Stimulated activated CD8-positive, alpha-beta memory T cell treated with anti-CD3 and anti-CD28 coated beads, Interleukin-7, amount 100 ng/mL, for 1 hour (primary cell): ENCODE measurements around the gene HIP1.
"Not testable (repeated sequence)": the region's sequence is repeated elsewhere in the genome, so short reads cannot be mapped to it uniquely, and the experiment has no call there.

Experiments used
- DNase-seq, 2 donors: peaks; one replicate each; pipeline ENCODE4 v3.0.0-alpha.2; 2020; ENCODE audit warnings: low read depth in 2 of 2

The HIP1 gene

DNA sequence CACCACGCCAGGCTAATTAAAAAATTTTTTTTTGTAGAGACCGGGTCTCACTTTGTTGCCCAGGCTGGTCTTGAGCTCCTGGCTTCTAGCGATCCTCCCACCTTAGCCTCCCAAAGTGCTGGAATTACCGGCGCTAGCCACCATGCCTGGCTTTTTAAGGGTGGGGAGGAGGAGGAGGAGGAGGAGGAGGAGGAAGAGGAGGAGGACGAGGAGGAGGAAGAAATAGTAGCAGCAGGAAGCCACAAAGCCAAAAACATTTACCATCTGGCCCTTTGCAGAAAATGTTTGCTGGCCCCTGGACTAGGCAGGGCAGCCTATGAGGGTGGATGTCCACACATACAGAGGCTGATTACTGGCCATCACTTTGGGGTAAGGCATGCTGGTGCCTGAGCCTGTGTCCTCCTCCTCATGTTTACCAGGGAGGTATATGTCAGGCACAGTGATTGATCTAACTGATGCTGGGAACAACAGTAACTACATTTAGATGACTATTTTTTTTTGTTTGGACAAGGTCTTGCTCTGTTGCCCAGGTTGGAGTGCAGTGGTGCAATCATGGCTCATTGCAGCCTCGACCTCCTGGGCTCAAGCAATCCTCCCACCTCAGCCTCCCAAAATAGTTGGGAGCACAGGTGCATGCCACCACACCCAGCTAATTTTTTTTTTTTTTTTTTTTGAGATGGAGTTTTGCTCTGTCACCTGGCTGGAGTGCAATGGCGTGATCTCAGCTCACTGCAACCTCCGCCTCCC is 122.1 kb downstream of the HIP1 start:
- no peak for DNase-seq

DNA sequence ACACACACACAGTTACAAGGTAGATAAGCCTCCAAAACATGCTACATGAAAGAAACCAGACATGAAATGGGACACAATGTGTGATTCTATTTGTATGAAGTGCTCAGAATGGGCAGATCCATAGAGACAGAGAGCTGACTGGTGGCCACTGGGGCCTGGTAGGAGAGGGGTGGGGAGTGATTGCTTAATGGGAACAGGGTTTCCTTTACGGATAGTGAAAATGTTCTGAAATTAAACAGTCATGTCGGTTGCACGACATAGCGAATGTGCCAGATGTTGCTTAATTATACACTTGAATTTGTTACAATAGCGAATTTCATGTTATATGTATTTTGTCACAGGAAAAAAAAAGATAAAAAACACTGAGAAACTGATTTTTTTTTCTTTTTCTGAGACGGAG is 124.3 kb downstream of the HIP1 start:
- no peak for DNase-seq

DNA sequence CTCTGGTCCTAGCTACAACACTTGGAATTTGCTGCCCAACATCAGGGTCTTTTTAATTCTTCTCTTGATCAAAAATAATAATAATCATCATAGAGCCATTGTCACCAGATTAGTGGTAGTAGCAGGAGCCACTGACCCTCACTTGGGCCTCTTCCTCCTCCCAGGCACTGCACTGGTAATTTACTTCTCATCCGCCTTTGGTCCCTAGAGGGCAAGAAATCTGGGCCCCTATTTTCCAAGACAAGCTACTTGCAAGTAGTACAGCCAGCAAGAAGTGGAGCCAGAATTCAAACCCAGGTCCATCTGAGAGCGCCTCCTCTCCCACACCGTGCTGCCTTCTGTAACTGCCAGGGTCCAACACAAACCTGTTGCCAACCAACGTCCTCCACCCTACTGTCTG is 125.4 kb downstream of the HIP1 start:
- no peak for DNase-seq

DNA sequence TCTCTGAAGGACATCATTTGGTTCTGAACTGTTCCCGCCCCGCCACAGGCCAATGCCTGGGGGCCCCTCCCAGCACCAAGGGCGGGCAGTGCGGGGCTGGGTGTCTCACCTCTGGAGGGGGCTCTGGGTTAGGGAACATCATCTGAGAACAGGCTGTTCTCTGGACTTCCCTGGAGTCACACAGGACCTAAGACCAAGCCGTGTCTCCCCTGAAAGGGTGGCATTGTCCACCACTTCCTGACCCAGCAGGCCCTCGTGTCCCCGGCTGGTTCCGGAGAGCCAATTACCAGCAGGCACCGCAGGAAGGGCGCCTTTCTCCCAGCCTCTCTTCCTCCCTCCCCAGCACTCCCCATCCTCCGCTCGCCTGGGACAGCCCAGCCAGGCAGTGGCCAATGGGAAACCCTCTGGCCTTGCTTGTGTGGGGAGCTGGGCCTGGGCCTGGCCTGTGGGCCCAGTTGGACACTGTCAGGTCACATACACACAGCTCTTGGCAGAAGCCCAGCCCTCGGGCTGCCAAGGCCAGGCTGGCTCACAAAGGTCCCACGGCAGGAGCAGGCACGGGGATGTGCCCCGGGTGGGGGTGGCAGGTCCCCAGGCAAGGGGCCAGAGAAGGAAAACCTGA is 127.1 kb downstream of the HIP1 start:
- DNase-seq, result no peak

DNA sequence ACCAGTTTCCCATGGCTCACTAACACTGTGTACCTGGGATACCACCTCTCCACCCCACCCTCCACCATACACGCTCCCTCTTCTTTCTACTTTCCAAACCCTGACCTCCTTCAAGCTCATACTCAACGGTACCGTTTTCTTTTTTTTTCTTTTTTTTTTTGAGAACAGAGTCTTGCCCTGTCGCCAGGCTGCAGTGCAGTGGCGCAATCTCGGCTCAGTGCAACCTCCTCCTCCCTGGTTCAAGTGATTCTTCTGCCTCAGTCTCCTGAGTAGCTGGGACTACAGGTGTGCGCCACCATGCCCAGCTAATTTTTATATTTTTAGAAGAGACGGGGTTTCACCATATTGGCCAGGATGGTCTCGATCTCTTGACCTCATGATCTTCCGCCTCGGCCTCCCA is 129.3 kb downstream of the HIP1 start:
- not testable (repeated sequence) for DNase-seq

DNA sequence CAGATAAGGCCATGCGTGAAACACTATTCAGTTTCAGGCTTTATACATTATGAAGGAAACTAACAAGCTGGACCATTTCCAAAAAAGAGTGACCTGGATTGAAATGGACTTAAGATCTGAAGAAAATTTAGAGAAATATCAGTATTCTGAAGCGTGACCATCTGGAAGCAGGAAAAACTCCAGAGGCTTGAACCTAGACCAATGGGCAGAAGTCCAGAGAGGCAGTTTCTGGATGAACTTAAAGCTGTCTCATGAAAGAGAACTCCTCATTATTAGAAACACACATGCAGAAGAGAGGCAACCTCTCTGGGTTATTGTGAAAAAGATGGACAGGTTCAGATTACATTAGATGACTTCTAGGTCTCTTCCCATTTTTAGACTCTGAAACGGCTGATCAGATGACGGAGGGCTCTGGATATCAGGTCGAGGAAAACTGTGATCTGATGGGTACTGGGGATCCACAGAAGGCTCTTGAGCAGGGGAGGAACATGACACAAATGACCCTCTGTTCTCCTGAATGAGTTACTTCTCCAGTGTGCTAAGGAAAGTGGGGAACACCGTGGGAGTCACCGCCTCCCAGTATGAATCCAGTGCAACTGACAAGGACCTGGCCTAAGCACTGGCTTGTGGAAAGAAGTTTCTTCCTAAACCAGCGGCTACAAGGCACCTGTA is 130.2 kb downstream of the HIP1 start:
- no peak for DNase-seq

DNA sequence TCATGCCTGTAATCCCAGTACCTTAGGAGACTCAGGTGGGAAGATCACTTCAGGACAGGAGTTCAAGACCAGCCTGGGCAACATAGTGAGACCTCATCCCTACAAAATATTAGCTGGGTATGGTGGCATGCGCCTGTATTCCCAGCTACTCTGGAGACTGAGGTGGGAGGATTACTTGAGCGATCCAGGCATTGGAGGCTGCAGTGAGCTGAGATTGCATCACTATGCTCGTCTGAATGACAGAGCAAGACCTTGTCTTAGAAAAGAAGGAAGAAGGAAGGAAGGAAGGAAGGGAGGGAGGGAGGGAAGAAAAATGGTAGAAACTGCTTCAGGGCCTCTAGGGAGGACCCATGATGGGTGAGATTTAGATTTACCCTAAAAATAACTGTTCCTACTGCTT is 134.3 kb downstream of the HIP1 start:
- no peak for DNase-seq

DNA sequence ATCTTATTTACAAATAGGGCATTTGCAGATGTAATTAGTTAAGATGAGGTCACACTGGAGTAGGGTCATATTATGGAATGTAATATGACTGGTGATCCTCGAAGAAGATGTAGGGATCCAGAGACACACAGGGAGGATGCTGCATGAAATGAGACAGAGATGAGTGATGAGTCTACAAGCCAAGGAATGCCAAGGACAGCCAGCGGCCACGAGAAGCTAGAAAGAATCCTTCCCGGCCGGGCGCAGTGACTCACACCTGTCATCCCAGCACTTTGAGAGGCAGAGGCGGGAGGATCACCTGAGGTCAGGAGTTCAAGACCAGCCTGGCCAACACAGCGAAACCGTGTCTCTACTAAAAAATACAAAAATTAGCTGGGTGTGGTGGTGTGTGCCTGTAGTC is 135.9 kb downstream of the HIP1 start:
- DNase-seq, result not testable (repeated sequence)

DNA sequence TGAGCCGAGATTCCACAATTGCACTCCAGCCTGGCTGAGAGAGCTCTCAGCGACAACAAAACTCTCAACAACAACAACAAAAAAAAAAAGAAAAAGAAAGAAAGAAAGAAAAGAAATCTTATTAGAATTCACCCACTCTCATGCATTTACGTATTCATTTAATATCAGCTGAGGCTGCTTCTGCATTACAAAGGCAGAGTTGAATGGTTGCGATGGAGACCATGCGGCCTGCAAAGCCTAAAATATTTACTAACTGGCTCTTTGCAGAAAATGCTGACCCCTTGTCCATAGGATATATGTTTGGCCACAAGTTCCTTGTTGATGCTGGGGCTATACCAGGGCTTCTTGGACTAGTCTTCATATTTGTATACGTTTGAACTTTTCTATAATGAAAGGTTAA is 137.2 kb downstream of the HIP1 start:
- DNase-seq, result no peak

DNA sequence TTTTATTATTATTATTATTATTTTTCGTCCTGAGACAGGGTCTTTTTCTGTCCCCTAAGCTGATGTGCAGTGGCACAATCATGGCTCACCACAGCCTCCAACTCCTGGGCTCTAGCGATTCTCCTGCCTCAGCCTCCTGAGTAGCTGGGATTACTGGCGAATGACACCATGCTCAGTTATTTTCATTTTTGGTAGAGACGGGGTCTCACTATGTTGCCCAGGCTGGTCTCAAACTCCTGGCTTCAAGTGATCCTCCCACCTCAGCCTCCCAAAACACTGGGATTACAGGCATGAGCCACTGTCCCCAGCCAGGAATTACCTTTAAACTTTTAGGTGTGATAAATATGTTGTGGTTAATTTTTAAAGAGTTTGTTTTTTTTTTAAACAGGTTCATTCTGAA is 138.0 kb downstream of the HIP1 start:
- not testable (repeated sequence) for DNase-seq

DNA sequence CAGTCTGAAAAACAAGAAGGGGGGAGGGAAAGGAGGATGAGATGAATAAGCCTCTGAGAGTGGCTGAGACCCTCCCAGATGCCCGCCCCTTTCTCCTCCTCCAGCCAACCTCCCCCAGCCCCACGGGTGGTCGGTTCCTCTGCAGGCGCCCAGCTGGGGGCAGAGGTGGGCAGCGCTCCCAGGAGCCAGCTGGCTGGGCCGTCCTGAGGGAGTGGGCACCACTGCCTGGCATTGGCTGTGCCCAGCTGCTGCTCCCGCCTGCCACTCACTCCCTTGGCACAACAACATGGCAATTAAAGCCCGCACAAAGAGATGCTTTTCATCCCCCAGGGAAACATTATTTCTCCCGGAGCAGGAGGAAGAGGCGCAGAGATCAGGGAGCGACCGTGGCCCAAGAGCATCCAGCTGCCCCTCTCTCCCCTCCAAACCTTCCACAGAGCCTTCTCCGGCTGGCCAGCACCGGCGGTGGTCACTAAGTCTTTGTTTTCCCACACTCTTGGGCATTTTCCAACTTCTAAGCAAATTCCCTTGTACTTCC is 139.4 kb downstream of the HIP1 start:
- DNase-seq, result no peak

DNA sequence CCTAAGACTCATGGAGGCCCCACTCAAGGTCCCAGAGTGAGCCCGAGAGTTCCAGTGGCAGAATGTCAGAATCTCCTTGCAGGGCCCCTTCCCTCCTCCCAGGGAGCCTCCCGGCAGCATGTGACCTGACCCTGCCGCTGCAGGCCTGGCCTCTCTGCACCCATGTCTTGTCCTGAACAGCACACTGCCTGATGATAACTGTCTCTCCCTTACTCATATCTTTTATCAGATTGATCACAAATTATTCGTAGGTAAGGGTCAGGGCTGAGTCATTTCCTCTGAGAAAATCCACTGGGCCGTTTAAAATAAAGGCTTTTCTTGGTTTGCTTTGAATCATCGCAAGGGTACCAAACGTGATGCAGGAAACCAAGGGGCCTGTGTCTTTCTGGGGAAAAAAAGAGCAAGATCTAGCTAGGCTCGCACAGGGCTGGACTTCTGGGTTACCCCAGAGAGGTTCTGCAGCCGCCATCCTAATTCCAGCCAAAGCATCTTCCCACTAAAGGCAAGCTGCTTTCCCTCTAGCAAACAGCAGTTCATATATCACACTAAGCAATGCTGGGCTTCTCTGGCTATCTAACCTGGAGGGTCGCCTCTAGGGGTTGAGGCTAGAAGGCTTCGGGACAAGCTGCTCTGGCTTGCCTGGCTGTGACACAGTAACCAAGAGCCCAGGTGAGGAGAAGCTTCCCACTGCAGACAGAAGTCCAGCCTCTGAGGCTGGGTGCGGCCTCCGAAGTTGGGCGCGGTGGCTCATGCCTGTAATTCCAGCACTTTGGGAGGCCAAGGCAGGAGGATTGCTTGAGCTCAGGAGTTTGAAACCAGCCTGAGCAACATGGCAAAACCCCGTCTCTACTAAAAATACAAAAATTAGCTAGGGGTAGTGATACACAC is 141.8 kb downstream of the HIP1 start:
- DNase-seq, result no peak

DNA sequence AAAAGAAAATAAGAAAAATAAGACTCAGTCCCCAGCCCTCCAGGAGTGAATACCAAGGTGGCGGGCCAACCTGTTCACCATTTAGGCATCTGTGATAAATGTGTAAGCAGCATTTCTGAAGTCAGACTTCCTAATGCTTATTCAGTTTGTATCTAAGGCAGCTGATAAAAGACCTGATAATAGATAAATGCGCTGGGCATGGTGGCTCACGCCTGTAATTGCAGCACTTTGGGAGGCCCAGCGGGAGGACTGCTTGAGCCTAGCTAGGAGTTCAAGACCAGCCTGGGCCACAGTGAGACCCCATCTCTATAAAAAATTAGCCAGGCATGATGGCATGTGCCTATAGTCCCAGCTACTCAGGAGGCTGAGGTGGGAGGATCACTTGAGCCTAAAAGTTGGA is 143.0 kb downstream of the HIP1 start:
- no peak for DNase-seq

DNA sequence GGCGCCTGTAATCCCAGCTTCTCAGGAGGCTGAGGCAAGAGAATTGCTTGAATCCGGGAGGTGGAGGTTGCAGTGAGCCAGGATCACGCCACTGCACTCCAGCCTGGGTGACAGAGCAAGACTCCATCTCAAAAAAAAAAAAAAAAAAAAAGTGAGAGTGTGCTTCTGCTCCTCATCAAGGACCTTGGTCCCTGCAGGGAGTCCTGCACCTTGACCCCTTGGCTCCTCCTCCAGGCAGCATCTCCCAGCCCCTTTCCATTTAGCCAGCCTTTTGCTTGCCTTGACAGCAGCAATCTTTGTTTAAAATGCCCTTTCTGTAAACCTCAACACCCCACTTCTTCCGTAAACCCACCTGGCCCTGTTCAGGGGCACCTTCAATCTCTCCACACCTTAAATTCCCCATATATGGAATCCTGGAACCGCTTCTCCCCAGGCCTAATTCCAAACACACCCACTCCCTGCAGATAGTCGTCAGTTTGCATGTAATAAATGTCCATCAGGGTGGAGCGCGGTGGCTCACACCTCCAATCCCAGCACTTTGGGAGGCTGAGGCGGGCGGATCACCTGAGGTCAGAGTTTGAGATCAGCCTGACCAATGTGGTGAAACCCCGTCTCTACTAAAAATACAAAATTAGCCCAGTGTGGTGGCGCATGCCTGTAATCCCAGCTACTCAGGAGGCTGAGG is 145.1 kb downstream of the HIP1 start:
- DNase-seq, result not testable (repeated sequence)

DNA sequence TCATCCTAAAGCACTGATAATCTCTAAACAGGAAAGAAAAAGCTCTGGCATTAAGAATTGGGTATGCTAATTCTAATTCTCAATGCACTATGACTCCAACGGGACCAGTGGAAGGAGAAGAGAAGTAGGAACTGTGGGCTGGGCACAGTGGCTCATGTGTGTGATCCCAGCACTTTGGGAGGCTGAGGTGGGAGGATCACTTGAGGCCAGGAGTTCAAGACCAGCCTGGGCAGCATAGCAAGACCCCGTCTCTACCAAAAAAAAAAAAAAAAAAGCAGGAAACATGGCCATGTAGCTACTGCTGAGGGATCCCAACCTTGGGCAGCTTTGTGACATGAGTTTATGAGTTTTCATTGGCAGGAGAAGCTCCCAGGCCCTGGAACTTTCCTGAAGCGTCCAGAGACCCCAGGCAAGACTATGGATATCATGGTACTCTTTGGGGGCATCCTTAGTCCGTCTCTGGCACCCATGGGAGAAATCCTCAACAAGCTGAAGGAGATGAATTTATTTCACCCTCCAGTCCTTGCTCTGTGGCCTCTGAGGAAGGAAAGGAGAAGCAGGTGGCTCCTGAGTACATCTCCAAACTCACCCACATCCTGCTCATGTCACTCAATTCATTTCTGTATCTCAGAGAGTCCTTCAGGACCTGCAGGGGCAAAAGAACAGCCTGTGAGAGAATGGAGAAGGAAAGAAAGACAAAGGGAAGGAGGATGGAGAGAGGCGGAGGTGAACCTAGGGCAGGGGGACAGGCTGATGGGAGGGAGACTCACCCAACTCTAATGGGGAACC is 147.1 kb downstream of the HIP1 start:
- DNase-seq, result no peak

DNA sequence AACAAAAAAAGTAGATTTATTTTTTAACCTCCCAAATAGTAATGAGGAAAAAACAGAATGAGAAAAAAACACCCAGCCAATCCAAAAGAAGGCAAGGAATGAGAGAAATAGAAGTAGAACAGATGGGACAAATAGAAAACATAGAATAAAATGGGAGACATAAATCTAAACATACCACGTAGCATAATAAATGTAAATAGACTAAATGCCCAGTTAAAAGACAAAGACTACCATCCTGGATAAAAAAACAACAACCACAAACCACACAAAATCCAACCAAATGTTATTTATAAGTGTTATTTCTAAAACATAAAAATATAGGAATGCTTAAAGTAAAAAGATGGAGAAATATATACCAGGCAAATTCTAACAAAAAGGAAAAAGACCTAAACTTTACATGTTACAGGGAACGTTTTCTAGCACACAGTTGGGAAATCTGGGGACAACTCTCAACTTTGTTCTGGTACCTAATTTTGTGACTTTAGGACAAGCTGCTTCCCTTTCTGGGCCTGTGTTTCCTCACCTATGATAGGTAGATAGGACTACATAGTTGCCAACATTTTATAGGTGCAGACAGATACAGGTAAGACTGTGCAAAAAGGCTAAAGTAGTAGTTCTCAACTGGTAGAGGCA is 148.3 kb downstream of the HIP1 start:
- no peak for DNase-seq

DNA sequence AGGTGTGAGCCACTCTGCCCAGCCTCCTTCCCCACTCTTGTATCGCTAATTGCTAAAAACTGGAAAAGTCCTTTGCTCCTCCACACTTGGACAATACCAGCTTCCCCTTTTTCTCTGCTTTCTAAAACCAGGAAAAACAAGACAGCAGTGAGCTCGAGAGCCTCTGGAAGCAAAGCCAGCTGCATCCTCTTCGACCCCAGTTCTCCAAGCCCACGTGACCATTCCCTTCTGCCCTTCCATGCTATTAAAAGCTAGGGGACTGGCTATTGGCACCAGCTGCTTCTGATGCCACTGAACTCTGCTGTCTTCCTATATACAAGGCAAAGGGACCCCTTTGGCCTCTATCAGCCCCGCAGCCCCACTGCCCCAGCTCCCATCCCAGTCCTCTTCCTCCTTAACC is 154.4 kb downstream of the HIP1 start:
- no peak for DNase-seq

DNA sequence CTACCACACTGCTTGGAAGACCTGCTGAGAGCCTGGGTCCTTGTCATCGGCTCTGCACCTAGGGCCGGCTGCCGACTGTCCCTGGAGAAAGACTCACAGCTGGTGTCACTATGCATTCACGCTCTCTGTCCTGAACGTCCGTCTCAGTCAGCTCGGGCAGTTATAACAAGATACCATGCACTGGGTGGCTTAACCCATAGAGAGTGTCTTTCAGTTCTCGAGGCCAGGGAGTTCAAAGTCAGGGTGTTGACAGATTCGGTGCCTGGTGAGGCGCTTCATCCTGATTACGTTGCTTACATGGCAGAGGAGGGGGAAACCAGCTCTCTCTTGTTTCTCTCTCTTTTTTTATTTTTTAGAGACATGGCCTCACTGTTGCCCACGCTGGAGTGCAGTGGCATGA is 155.5 kb downstream of the HIP1 start:
- no peak for DNase-seq

DNA sequence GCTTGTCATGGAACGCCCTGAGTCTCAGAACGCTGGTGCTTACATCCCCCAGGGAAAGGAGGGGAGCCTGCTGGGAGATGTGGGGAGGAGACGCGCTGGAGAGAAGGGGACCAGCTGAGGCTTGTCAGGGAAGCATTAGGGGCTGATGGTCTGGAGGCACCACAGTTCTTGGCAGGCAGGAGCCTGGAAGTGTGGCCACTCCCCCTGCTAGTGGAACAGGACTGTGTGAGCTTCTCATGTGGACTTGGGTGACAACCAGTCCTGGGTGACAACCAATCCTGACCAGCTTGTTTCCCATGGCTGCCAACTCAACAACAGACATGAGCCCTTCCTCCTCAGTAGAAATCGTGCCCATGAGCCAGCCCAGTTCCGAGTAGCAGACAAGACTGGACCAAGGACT is 158.8 kb downstream of the HIP1 start:
- DNase-seq, result no peak

DNA sequence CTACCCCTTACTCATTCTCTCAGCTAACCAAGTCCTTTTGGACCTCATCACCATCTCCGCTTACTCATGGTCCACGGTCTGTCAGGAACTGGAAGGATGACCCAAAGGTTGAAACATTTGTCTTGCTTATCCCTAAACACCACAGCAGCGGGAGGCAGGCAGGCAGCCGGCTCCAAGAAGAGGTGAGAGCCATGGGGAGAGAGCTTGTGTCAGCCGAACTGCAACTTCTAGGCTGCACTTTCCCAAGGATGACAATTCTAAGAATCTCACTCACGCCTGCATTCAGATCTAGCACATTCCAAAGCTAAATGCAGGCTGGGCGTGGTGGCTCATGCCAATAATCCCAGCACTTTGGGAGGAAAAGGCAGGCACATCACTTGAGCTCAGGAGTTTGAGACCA is 160.7 kb downstream of the HIP1 start:
- DNase-seq, result no peak
